Measurements from ENCODE around the gene FRMD4A.
"Not testable (repeated sequence)": the region's sequence is repeated elsewhere in the genome, so short reads cannot be mapped to it uniquely, and the experiment has no call there.

The FRMD4A gene

GRCh38 chr10:13930120-13930519, 400.6 kb downstream of the FRMD4A start:
- DNase-seq = peak; percentile 26 to 34

- DNase-seq = no peak
Observed at GRCh38 chr10:13928451-13928850, 402.3 kb downstream of the FRMD4A start.

- DNase-seq = no peak
Observed at GRCh38 chr10:13925971-13926780, 404.5 kb downstream of the FRMD4A start.

- no peak for DNase-seq
Observed at GRCh38 chr10:13924040-13924725, 406.5 kb downstream of the FRMD4A start.

- no peak for DNase-seq
Observed at GRCh38 chr10:13922586-13922985, 408.1 kb downstream of the FRMD4A start.

- DNase-seq = no peak
Observed at GRCh38 chr10:13921941-13922340, 408.8 kb downstream of the FRMD4A start.

- not testable (repeated sequence) for DNase-seq
Observed at GRCh38 chr10:13921131-13921530, 409.6 kb downstream of the FRMD4A start.

GRCh38 chr10:13920465-13920864, 410.3 kb downstream of the FRMD4A start:
- no peak for DNase-seq

- DNase-seq = no peak
Observed at GRCh38 chr10:13920031-13920430, 410.7 kb downstream of the FRMD4A start.

- DNase-seq = no peak
Observed at GRCh38 chr10:13917791-13918190, 412.9 kb downstream of the FRMD4A start.

- no peak for DNase-seq
Observed at GRCh38 chr10:13916384-13916947, 414.3 kb downstream of the FRMD4A start.

- no peak for DNase-seq
Observed at GRCh38 chr10:13915710-13916109, 415.0 kb downstream of the FRMD4A start.

- no peak for DNase-seq
Observed at GRCh38 chr10:13913897-13914296, 416.8 kb downstream of the FRMD4A start.

GRCh38 chr10:13911821-13912520, 418.8 kb downstream of the FRMD4A start:
- no peak for DNase-seq

GRCh38 chr10:13909516-13910258, 421.0 kb downstream of the FRMD4A start:
- DNase-seq = no peak

- no peak for DNase-seq
Observed at GRCh38 chr10:13908475-13908874, 422.2 kb downstream of the FRMD4A start.

GRCh38 chr10:13907570-13907969, 423.2 kb downstream of the FRMD4A start:
- DNase-seq = no peak

GRCh38 chr10:13905281-13905680, 425.4 kb downstream of the FRMD4A start:
- DNase-seq = no peak

- no peak for DNase-seq
Observed at GRCh38 chr10:13904064-13904463, 426.7 kb downstream of the FRMD4A start.

GRCh38 chr10:13902868-13903587, 427.7 kb downstream of the FRMD4A start:
- no peak for DNase-seq

GRCh38 chr10:13899941-13900340, 430.8 kb downstream of the FRMD4A start:
- DNase-seq = no peak

GRCh38 chr10:13896146-13896545, 434.6 kb downstream of the FRMD4A start:
- DNase-seq = not testable (repeated sequence)
